Measurements from ENCODE around the gene FUT1. TPM values are rescaled to one million over a fixed set of nuclear protein-coding genes. Genes with fewer than 3 reads are reported as not detected.

FUT1 gene
- total and polyA plus RNA-seq, 2 of the 8 experiments (the other 6 are each of a cell fraction or from before 2014, with no cell fraction given) = 7.4 to 12.9 TPM

- TF ChIP-seq SIN3A (conservative IDR thresholded peaks at IDR 0.05 in 1 of 2, IDR thresholded peaks at IDR 0.05 in 1 of 2; ENCODE audit: low read depth in 1 of 2, low read length in 2 of 2) (no peak), TBP (IDR thresholded peaks at IDR 0.05; ENCODE audit: low read depth, low read length) (no peak), MAFK (IDR thresholded peaks at IDR 0.05; ENCODE audit: low read depth, low read length) (no peak), YY1 (IDR thresholded peaks at IDR 0.05; ENCODE audit: low read depth, low read length) (no peak), RAD21 (IDR thresholded peaks at IDR 0.05 in 1 of 2, conservative IDR thresholded peaks at IDR 0.05 in 1 of 2; ENCODE audit: low read depth in 2 of 2, low read length in 2 of 2) (no peak), RFX5 (IDR thresholded peaks at IDR 0.05; ENCODE audit: borderline replicate concordance, low read depth, low read length) (no peak), PHF8 (conservative IDR thresholded peaks at IDR 0.05; ENCODE audit: low read depth, low read length) (no peak), CTBP2 (IDR thresholded peaks at IDR 0.05; ENCODE audit: borderline replicate concordance, insufficient read depth, insufficient read length, low read length) (no peak), SP2 (IDR thresholded peaks at IDR 0.05; ENCODE audit: low read length) (no peak), KDM1A (IDR thresholded peaks at IDR 0.05; ENCODE audit: borderline replicate concordance, low read length) (no peak), HDAC6 (IDR thresholded peaks at IDR 0.05; ENCODE audit: low read depth, low read length) (no peak)
Measured at GRCh38 chr19:48719263-48720171, 32.9 kb downstream of the FUT1 start, which contains the start of gene MAMSTR (continued).

Measured in H1 (cell line).